ENCODE measurements around the gene MDFI.

The MDFI gene

GRCh38 chr6:41687501-41688175, 49.4 kb downstream of the MDFI start:
- TF ChIP-seq CTCF (IDR thresholded peaks at IDR 0.05; ENCODE audit: borderline replicate concordance, insufficient read depth, low read depth, low read length) = no peak
- H3K4me3 ChIP-seq (ENCODE audit: low read depth, low read length) = no peak overlapping the region

GRCh38 chr6:41688256-41688965, 50.1 kb downstream of the MDFI start:
- TF ChIP-seq CTCF (IDR thresholded peaks at IDR 0.05; ENCODE audit: borderline replicate concordance, insufficient read depth, low read depth, low read length) = no peak
- H3K4me3 ChIP-seq (ENCODE audit: low read depth, low read length) = no peak overlapping the region

- TF ChIP-seq CTCF (IDR thresholded peaks at IDR 0.05; ENCODE audit: borderline replicate concordance, insufficient read depth, low read depth, low read length) = no peak
- no peak overlapping the region for H3K4me3 ChIP-seq (ENCODE audit: low read depth, low read length)
Observed at GRCh38 chr6:41689171-41690008, 51.1 kb downstream of the MDFI start.

- H3K4me3 ChIP-seq (ENCODE audit: low read depth, low read length) = no peak overlapping the region
- no peak for TF ChIP-seq CTCF (IDR thresholded peaks at IDR 0.05; ENCODE audit: borderline replicate concordance, insufficient read depth, low read depth, low read length)
Observed at GRCh38 chr6:41690541-41691330, 52.5 kb downstream of the MDFI start.

- H3K4me3 ChIP-seq (ENCODE audit: low read depth, low read length) = no peak overlapping the region
- no peak for TF ChIP-seq CTCF (IDR thresholded peaks at IDR 0.05; ENCODE audit: borderline replicate concordance, insufficient read depth, low read depth, low read length)
Observed at GRCh38 chr6:41691426-41692079, 53.3 kb downstream of the MDFI start.

GRCh38 chr6:41692080-41692675, 53.9 kb downstream of the MDFI start:
- TF ChIP-seq CTCF (IDR thresholded peaks at IDR 0.05; ENCODE audit: borderline replicate concordance, insufficient read depth, low read depth, low read length) = no peak
- no peak overlapping the region for H3K4me3 ChIP-seq (ENCODE audit: low read depth, low read length)

All from GM12875 (cell line).